IMR-90 (cell line): ENCODE data around the gene NAPB. TPM values are rescaled to one million over a fixed set of nuclear protein-coding genes. Genes with fewer than 3 reads are reported as not detected.

Source experiments
- ATAC-seq: fragments of 200-7000 bp; cut with Tn5 transposase; 2 replicates; pipeline ENCODE4 v1.9.1; 2020; ENCODE audit warnings: low read depth, mild to moderate bottlenecking, moderate library complexity
- BruUV-seq: library from RNA; stranded (reverse); fragments of 400-500 nt; replicated peaks from 2 replicates; lab custom pipeline; 2021; lab: Mats Ljungman, UMichigan
- CTCF ChIA-PET: fragments of 300-600 bp; formaldehyde crosslinking; extraction: SDS; loops from one replicate; lab custom pipeline; 2021; ENCODE audit warnings: antibody characterized with exemption; lab: Yijun Ruan, JAX
- POLR2A ChIA-PET: fragments of 300-600 bp; sonication (Branson Sonifier 250); formaldehyde crosslinking; loops from one replicate; lab custom pipeline; 2022; ENCODE audit warnings: antibody characterized with exemption; ENCODE audit not compliant: unreplicated experiment; lab: Charles Lee
- DNase-seq: peaks from one replicate; pipeline ENCODE4 v3.0.0; 2013
- H2AFZ ChIP-seq: replicated peaks from 2 replicates; pipeline ENCODE3; 2013; ENCODE audit warnings: low read length, mild to moderate bottlenecking; ENCODE audit not compliant: poor library complexity
- H2AK5ac ChIP-seq: 2 replicates; pipeline ENCODE4 v1.6.1; 2013; ENCODE audit warnings: low read depth, low read length, inconsistent platforms
- H2AK9ac ChIP-seq: replicated peaks from 2 replicates; pipeline ENCODE3; 2013; ENCODE audit warnings: mild to moderate bottlenecking, low read depth, low read length, moderate library complexity; ENCODE audit not compliant: poor library complexity
- H2BK120ac ChIP-seq: 2 replicates; pipeline ENCODE4 v1.6.1; 2013; ENCODE audit warnings: low read depth, low read length, inconsistent platforms
- H2BK15ac ChIP-seq: 3 replicates; pipeline ENCODE4 v1.6.1; 2013; ENCODE audit warnings: low read depth, low read length, inconsistent platforms
- H2BK20ac ChIP-seq: 2 replicates; pipeline ENCODE4 v1.6.1; 2013; ENCODE audit warnings: low read depth, mild to moderate bottlenecking, inconsistent platforms, low read length, moderate library complexity
- H2BK5ac ChIP-seq: 2 replicates; pipeline ENCODE4 v1.6.1; 2013; ENCODE audit warnings: mild to moderate bottlenecking, low read depth, low read length, inconsistent platforms; ENCODE audit not compliant: poor library complexity, severe bottlenecking
- H3K14ac ChIP-seq: replicated peaks from 2 replicates; pipeline ENCODE4 v1.6.1; 2013; ENCODE audit warnings: low read depth, low read length, inconsistent platforms
- H3K18ac ChIP-seq: 2 replicates; pipeline ENCODE4 v1.6.1; 2013; ENCODE audit warnings: low read depth, low read length, control low read depth
- H3K23ac ChIP-seq: 2 replicates; pipeline ENCODE4 v1.6.1; 2013; ENCODE audit warnings: low read depth, low read length, inconsistent platforms
- H3K27ac ChIP-seq: 2 replicates; pipeline ENCODE4 v1.5.1; 2013; ENCODE audit warnings: mild to moderate bottlenecking, control low read depth, low read length; ENCODE audit not compliant: insufficient read depth
- H3K27me3 ChIP-seq: 2 replicates; pipeline ENCODE4 v1.6.1; 2013; ENCODE audit warnings: low read length; ENCODE audit not compliant: control insufficient read depth, insufficient read depth
- H3K36me3 ChIP-seq: 2 replicates; pipeline ENCODE4 v1.6.1; 2013; ENCODE audit warnings: low read length, mixed read lengths; ENCODE audit not compliant: control insufficient read depth, insufficient read depth
- H3K4ac ChIP-seq: 2 replicates; pipeline ENCODE4 v1.6.1; 2013; ENCODE audit warnings: low read depth, low read length, inconsistent platforms
- H3K4me1 ChIP-seq: 2 replicates; pipeline ENCODE4 v1.6.1; 2013; ENCODE audit warnings: low read length, mixed read lengths; ENCODE audit not compliant: control insufficient read depth, insufficient read depth
- H3K4me2 ChIP-seq: 2 replicates; pipeline ENCODE4 v1.6.1; 2013; ENCODE audit warnings: low read depth, mild to moderate bottlenecking, control low read depth, low read length, moderate library complexity
- H3K4me3 ChIP-seq: 2 replicates; pipeline ENCODE4 v1.5.1; 2013; ENCODE audit warnings: low read depth, mild to moderate bottlenecking, control low read depth, low read length, moderate library complexity; ENCODE audit not compliant: insufficient read depth
- H3K56ac ChIP-seq: 2 replicates; pipeline ENCODE4 v1.6.1; 2013; ENCODE audit warnings: low read length, inconsistent platforms; ENCODE audit not compliant: insufficient read depth; ENCODE audit errors: extremely low read depth
- H3K79me1 ChIP-seq, 2 experiments: 2 replicates each; pipeline ENCODE4 v1.6.1; 2013; ENCODE audit warnings: low read length in 2 of 2, inconsistent platforms in 1 of 2, low read depth in 1 of 2
- H3K9ac ChIP-seq: 2 replicates; pipeline ENCODE4 v1.6.1; 2013; ENCODE audit warnings: low read depth, low read length, control low read depth
- H3K9me1 ChIP-seq: 2 replicates; pipeline ENCODE4 v1.6.1; 2013; ENCODE audit warnings: low read length, inconsistent platforms; ENCODE audit not compliant: insufficient read depth
- H3K9me3 ChIP-seq: 2 replicates; pipeline ENCODE4 v1.6.1; 2013; ENCODE audit warnings: low read length; ENCODE audit not compliant: control insufficient read depth, insufficient read depth
- H4K20me1 ChIP-seq: 2 replicates; pipeline ENCODE4 v1.6.1; 2013; ENCODE audit warnings: low read length, inconsistent platforms; ENCODE audit not compliant: insufficient read depth
- H4K5ac ChIP-seq: 2 replicates; pipeline ENCODE4 v1.6.1; 2013; ENCODE audit warnings: mild to moderate bottlenecking, low read depth, low read length, control low read depth
- H4K8ac ChIP-seq, 2 experiments: 2 replicates each; pipeline ENCODE4 v1.6.1; 2013; ENCODE audit warnings: low read depth in 2 of 2, low read length in 2 of 2, control low read depth in 1 of 2, inconsistent platforms in 1 of 2
- H4K91ac ChIP-seq: 2 replicates; pipeline ENCODE4 v1.6.1; 2013; ENCODE audit warnings: low read depth, low read length, inconsistent platforms; ENCODE audit not compliant: insufficient read depth
- BHLHE40 ChIP-seq: fragments of 150-350 bp; IDR thresholded peaks from 2 replicates; pipeline ENCODE4 v1.6.1; 2016; ENCODE audit warnings: mild to moderate bottlenecking, low read depth, low read length
- CEBPB ChIP-seq: IDR thresholded peaks from 2 replicates; pipeline ENCODE4 v1.6.1; 2012; ENCODE audit warnings: low read depth, low read length, improper control_type of control experiment
- CHD1 ChIP-seq: IDR thresholded peaks from 2 replicates; pipeline ENCODE4 v1.6.1; 2012; ENCODE audit warnings: low read depth, low read length, improper control_type of control experiment
- CTCF ChIP-seq: conservative IDR thresholded peaks from 2 replicates; pipeline ENCODE4 v1.5.1; 2012; ENCODE audit warnings: mild to moderate bottlenecking, low read depth, low read length, improper control_type of control experiment
- ELK1 ChIP-seq: fragments of 150-350 bp; IDR thresholded peaks from 2 replicates; pipeline ENCODE4 v1.6.1; 2016; ENCODE audit warnings: low read depth, mild to moderate bottlenecking, low read length, moderate library complexity, borderline replicate concordance
- FOS ChIP-seq: fragments of 150-350 bp; IDR thresholded peaks from 2 replicates; pipeline ENCODE4 v1.6.1; 2016; ENCODE audit warnings: low read depth, low read length
- MAFK ChIP-seq: IDR thresholded peaks from 2 replicates; pipeline ENCODE4 v1.6.1; 2012; ENCODE audit warnings: low read depth, low read length, improper control_type of control experiment
- MAZ ChIP-seq: IDR thresholded peaks from 2 replicates; pipeline ENCODE4 v1.6.1; 2012; ENCODE audit warnings: low read depth, mild to moderate bottlenecking, low read length, improper control_type of control experiment, moderate library complexity, borderline replicate concordance
- MXI1 ChIP-seq: IDR thresholded peaks from 2 replicates; pipeline ENCODE4 v1.6.1; 2012; ENCODE audit warnings: low read depth, mild to moderate bottlenecking, low read length, moderate library complexity, borderline replicate concordance
- NFE2L2 ChIP-seq: fragments of 150-350 bp; IDR thresholded peaks from 2 replicates; pipeline ENCODE4 v1.6.1; 2016; ENCODE audit warnings: low read depth, mild to moderate bottlenecking, low read length
- POLR2A ChIP-seq: IDR thresholded peaks from 2 replicates; pipeline ENCODE4 v1.6.1; 2012; ENCODE audit warnings: mild to moderate bottlenecking, low read depth, low read length
- RAD21 ChIP-seq: IDR thresholded peaks from 2 replicates; pipeline ENCODE4 v1.6.1; 2012; ENCODE audit warnings: low read length, improper control_type of control experiment
- RCOR1 ChIP-seq: IDR thresholded peaks from 2 replicates; pipeline ENCODE4 v1.6.1; 2012; ENCODE audit warnings: mild to moderate bottlenecking, low read length, improper control_type of control experiment; ENCODE audit not compliant: insufficient replicate concordance
- RFX5 ChIP-seq: IDR thresholded peaks from 2 replicates; pipeline ENCODE4 v1.8.0; 2012; ENCODE audit warnings: low read depth, mild to moderate bottlenecking, low read length, moderate library complexity
- SMC3 ChIP-seq: fragments of 150-350 bp; IDR thresholded peaks from 2 replicates; pipeline ENCODE4 v1.6.1; 2016; ENCODE audit warnings: low read depth, mild to moderate bottlenecking, antibody characterized with exemption, low read length, moderate library complexity
- USF2 ChIP-seq: fragments of 150-350 bp; IDR thresholded peaks from 2 replicates; pipeline ENCODE4 v1.6.1; 2017; ENCODE audit warnings: mild to moderate bottlenecking, antibody characterized with exemption, low read length, low read depth
- WGBS, 2 experiments: methylation state at CpG; one replicate each; pipeline versions ENCODE4 v1.1.5 to v1.1.7; 2013; ENCODE audit warnings: missing lambda C conversion rate in 2 of 2; ENCODE audit not compliant: insufficient read length in 1 of 2; ENCODE audit errors: extremely low coverage in 2 of 2; 5-methylcytosine and 5-hydroxymethylcytosine counted together
- dilution Hi-C: fragments of 300-500 bp; cut with HindIII; formaldehyde crosslinking; loops from one replicate; pipeline ENCODE4 v1.14.3; 2018; ENCODE audit warnings: low sequenced_read_pairs; ENCODE audit not compliant: unreplicated experiment
- in situ Hi-C: fragments of 300-500 bp; cut with MboI; formaldehyde crosslinking; loops from 3 replicates; pipeline ENCODE4 v1.14.3; 2019; ENCODE audit warnings: low sequenced_read_pairs, inconsistent platforms, mixed read lengths
- intact Hi-C: fragments of 100-400 bp; cut with micrococcal nuclease; formaldehyde crosslinking; loops from 2 replicates; pipeline ENCODE4 v1.10.0; 2022
- polyA plus RNA-seq, 3 experiments: library from polyadenylated mRNA; depleted of rRNA; stranded (reverse); fragments of >200 nt; gene quantifications; 2 replicates each; pipeline ENCODE4 v1.2.3, GENCODE V29; 2012; ENCODE audit warnings: low replicate concordance in 1 of 3
- total RNA-seq: library from RNA; depleted of rRNA; stranded (reverse); fragments of >200 nt; gene quantifications from 2 replicates; pipeline ENCODE4 v1.2.3, GENCODE V29; 2012

The NAPB gene
- total and polyA plus RNA-seq, 2 of the 4 experiments (the other 2 are of a cell fraction) = 4.4 to 5.2 TPM

- no peak overlapping the region for H4K5ac ChIP-seq
- no peak overlapping the region for H2AFZ ChIP-seq
- peaks cover 0 to 17% of the 10 kb centered on the region in 2 experiments; a peak in 2 of 4 replicates for H3K79me1 ChIP-seq
- DNase-seq (no peak), ATAC-seq (no peak)
- ChIA-PET CTCF (no interaction called here), POLR2A (no interaction called here)
- intact Hi-C loops = no loop called here
- peaks cover 5% of the 10 kb centered on the region for H3K4me1 ChIP-seq
- H3K14ac ChIP-seq = no peak overlapping the region
- H3K9me3 ChIP-seq = no peaks in the 10 kb centered on the region
- no peak overlapping the region for H3K56ac ChIP-seq
- H3K4me2 ChIP-seq = no peak overlapping the region
- peaks cover 13% of the 10 kb centered on the region for H4K20me1 ChIP-seq
- no peak overlapping the region for H2BK20ac ChIP-seq
- H3K36me3 ChIP-seq = no peaks in the 10 kb centered on the region
- peaks cover 2% of the 10 kb centered on the region; the same call in 1 of the 2 replicates for H3K27me3 ChIP-seq
- H4K91ac ChIP-seq = no peak overlapping the region
- BruUV-seq = no TSS peak
- H3K4ac ChIP-seq = no peak overlapping the region
- H2BK120ac ChIP-seq = no peak overlapping the region
- no peak overlapping the region for H3K18ac ChIP-seq
- H2BK5ac ChIP-seq = no peak overlapping the region
- no peak overlapping the region for H2AK5ac ChIP-seq
- no peak overlapping the region for H2BK15ac ChIP-seq
- H2AK9ac ChIP-seq = no peak overlapping the region
- in situ Hi-C loops = loop anchor here (10.0 to 25.0 kb wide), 2 partner anchors 293 to 1010 kb away; no protein-coding TSS in a partner anchor
- no peaks in the 10 kb centered on the region; the same call in 1 of the 2 replicates for H3K9me1 ChIP-seq
- no peak overlapping the region for H3K23ac ChIP-seq
- TF ChIP-seq NFE2L2 = no peak
- TF ChIP-seq RFX5 = no peak
- TF ChIP-seq BHLHE40 = no peak
- no peak for TF ChIP-seq POLR2A
- no peak for TF ChIP-seq CHD1
- TF ChIP-seq CEBPB = no peak
- no peak for TF ChIP-seq SMC3
- no peak for TF ChIP-seq USF2
- TF ChIP-seq RCOR1 = no peak
- no peak for TF ChIP-seq FOS
- no peak for TF ChIP-seq CTCF
- no peak for TF ChIP-seq RAD21
- TF ChIP-seq MAFK = no peak
- no peak for TF ChIP-seq MXI1
- TF ChIP-seq MAZ = no peak
- TF ChIP-seq ELK1 = no peak
- 92% methylated on average over 2 of the region's 6 CpGs; no CpG with 5 or more reads in 1 of the 2 experiments for whole genome bisulfite sequencing, 2 experiments
- no peak overlapping the region for H4K8ac ChIP-seq
- no peak overlapping the region for H3K4me3 ChIP-seq
- dilution Hi-C loops = no loop called here
- no peak overlapping the region for H3K9ac ChIP-seq
- no peak overlapping the region for H3K27ac ChIP-seq
These were observed 73.5 kb downstream of the NAPB start for GRCh38 chr20:23347791-23348190.
